OCI-LY3 (cell line): Measurements from ENCODE around the gene GTF2A1.

ENCODE experiments used
- EZH2phosphoT487 ChIP-seq: fragments of 200-600 bp; shearing (Covaris generic); IDR thresholded peaks from 2 replicates; pipeline ENCODE4 v1.6.1; 2018; ENCODE audit warnings: antibody characterized with exemption, mixed run types, low read depth
- TF ChIP-seq, protein P1 (sequence below): fragments of 200-600, 300-600 bp; sonication (generic); IDR thresholded peaks from 2 replicates; pipeline ENCODE4 v1.5.1; 2014; ENCODE audit warnings: antibody characterized with exemption, low read length, low read depth

DNA sequence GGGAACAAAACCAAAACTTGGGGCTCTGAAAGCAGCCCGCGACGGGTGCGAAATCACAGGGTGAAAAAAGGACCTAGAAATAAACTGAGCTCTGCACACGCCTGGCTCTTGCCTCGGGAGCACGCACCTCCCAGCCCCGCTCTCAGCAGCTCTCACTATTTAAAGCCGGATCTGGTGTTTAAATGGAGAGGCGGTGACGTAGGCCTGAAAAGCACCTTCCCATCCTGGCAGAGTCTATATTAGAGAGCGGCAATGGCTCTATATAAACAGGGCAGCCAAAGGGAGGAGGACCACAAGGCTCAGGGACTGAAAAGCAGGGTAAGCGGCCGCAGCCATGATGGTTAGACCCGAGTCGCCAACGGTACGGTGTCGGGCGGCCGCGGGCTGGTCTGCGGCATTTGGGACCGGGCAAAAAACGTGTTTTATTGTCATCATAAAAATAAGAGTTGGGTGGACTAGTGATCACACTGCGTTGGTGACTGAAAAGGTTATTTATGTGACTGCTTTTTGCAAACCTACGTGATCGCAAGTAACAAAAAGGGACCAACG, 1.5 kb downstream of the GTF2A1 start:
- TF ChIP-seq, protein P1, sequence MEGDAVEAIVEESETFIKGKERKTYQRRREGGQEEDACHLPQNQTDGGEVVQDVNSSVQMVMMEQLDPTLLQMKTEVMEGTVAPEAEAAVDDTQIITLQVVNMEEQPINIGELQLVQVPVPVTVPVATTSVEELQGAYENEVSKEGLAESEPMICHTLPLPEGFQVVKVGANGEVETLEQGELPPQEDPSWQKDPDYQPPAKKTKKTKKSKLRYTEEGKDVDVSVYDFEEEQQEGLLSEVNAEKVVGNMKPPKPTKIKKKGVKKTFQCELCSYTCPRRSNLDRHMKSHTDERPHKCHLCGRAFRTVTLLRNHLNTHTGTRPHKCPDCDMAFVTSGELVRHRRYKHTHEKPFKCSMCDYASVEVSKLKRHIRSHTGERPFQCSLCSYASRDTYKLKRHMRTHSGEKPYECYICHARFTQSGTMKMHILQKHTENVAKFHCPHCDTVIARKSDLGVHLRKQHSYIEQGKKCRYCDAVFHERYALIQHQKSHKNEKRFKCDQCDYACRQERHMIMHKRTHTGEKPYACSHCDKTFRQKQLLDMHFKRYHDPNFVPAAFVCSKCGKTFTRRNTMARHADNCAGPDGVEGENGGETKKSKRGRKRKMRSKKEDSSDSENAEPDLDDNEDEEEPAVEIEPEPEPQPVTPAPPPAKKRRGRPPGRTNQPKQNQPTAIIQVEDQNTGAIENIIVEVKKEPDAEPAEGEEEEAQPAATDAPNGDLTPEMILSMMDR = no peak
- no peak for TF ChIP-seq EZH2phosphoT487
